ENCODE data around the gene PKDCC.

- TF ChIP-seq CTCF (conservative IDR thresholded peaks at IDR 0.05; ENCODE audit: low read depth, low read length) (no peak), EZH2 (IDR thresholded peaks at IDR 0.05; ENCODE audit: borderline replicate concordance, low read depth, low read length, poor library complexity, severe bottlenecking) (no peak)
These were observed 13.1 kb downstream of the PKDCC start for GRCh38 chr2:42060718-42061619.
